ENCODE data around the gene ALDH1A1.

DNA sequence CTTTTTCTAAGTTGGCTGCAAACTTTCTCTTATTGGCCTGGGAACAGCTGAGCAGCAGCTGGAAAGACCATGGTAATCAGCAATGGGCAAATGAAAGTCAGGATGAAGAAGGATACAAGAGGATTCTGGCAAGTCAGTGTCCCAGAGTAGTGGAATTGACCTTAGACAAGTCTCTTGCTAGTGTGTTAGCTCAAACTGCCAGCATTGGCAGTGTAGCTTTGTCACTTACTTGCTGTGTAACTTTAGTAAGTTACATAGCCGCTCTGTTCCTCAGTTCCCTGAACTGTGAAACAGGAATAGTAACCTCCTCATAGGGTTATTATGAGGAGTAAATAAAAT is 3.6 kb downstream of the ALDH1A1 start:
- TF ChIP-seq, protein P1, sequence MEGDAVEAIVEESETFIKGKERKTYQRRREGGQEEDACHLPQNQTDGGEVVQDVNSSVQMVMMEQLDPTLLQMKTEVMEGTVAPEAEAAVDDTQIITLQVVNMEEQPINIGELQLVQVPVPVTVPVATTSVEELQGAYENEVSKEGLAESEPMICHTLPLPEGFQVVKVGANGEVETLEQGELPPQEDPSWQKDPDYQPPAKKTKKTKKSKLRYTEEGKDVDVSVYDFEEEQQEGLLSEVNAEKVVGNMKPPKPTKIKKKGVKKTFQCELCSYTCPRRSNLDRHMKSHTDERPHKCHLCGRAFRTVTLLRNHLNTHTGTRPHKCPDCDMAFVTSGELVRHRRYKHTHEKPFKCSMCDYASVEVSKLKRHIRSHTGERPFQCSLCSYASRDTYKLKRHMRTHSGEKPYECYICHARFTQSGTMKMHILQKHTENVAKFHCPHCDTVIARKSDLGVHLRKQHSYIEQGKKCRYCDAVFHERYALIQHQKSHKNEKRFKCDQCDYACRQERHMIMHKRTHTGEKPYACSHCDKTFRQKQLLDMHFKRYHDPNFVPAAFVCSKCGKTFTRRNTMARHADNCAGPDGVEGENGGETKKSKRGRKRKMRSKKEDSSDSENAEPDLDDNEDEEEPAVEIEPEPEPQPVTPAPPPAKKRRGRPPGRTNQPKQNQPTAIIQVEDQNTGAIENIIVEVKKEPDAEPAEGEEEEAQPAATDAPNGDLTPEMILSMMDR (IDR thresholded peaks at IDR 0.05): no peak
- TF ChIP-seq EZH2 (IDR thresholded peaks at IDR 0.05) (no peak), EZH2phosphoT487 (IDR thresholded peaks at IDR 0.05) (no peak)

Measured in neural progenitor cell (in vitro differentiated cells).